Ovary (tissue), 3 donors: ENCODE results near the gene ZNF839.
"Not testable (repeated sequence)": the region's sequence is repeated elsewhere in the genome, so short reads cannot be mapped to it uniquely, and the experiment has no call there.

Experiments used
- CTCF ChIP-seq, 3 donors: fragments of 450-650 bp in 2 of 3; fragments of 200-600 bp in 1 of 3; IDR thresholded peaks; one replicate each; pipeline versions ENCODE4 v1.5.1 to v1.8.0; 2016 to 2022; ENCODE audit warnings: antibody characterized with exemption in 3 of 3, mild to moderate bottlenecking in 1 of 3
- EP300 ChIP-seq: sonication (generic); formaldehyde crosslinking; IDR thresholded peaks from one replicate; pipeline ENCODE4 v1.6.1; 2017; ENCODE audit warnings: antibody characterized with exemption
- POLR2A ChIP-seq: fragments of 450-650 bp; IDR thresholded peaks from one replicate; pipeline ENCODE4 v1.6.1; 2017; ENCODE audit warnings: antibody characterized with exemption, mild to moderate bottlenecking, moderate library complexity
- donor health status: DM: no; HTN: no; CAD: no.

DNA sequence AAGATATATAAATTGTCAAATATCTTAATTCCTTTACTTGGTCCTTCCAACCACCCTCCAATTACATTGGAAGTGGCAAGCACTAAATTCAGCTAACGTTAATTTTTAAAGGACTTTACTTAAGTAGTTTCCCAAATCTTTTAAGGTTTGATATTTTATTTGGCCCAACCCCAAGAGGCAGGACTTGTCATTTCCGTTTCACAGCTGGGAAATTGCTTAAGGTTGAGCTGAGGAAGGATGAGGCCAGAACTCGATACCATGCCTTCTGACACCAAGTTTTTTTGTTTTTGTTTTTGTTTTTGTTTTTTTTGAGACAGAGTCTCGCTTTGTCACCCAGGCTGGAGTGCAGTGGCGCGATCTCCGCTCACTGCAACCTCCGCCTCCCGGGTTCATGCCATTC, 32.0 kb downstream of the ZNF839 start:
- not testable (repeated sequence) for TF ChIP-seq CTCF (IDR thresholded peaks at IDR 0.05); POLR2A; EP300
